ENCODE results near the gene CTNNBL1.
"Not testable (repeated sequence)": the region's sequence is repeated elsewhere in the genome, so short reads cannot be mapped to it uniquely, and the experiment has no call there.

Gene CTNNBL1

DNA sequence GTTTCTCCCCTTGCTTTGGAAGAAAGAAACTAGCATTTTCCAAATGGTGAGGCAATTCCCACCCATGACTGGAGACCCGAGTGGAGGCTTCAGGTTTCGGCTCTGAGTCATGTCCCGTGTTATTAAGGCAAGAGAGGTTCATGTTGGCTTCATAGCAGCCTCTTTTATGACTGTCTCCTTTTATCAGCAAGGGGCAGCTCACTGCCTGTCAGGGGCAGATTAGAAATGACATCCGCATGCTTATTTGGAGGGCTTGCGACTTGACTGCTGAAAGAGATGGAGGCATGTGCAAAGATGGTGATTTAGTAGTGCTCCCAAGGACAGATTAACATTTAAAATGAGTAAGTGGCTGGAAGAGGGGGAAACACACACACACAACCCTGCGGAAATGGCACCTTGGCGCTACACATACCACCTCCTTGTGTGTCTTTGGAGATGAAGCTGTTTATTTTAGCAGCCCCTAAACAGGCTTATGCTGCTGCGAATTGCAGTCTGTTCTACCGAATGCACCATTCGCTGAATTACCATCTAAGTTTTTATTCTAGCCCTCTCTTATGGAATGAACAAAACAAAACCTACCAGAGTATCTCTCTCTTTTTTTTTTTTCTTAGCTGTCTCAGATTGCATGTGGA, 157.0 kb downstream of the CTNNBL1 start:
- no peak for DNase-seq (ENCODE audit: low read depth in 2 of 2)

DNA sequence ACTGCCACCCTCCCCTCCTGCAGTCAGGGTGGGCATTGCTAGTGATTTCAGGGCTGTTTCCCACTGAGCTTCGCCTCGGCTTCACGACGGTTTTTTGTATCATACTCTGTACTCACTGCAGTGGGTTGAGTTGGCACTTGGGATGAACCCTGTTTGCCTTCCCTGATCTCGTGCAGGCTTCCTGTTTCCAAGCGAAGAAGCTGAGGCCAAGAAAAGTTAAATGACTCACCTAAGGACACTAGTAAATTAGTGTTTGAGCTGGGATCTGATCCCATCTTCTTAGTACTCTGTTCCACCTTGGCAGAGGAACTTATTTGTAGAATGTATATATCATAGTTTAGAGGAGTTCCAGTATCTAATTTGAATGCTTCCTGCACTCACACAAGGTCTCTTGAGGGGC, 158.8 kb downstream of the CTNNBL1 start:
- no peak for DNase-seq (ENCODE audit: low read depth in 2 of 2)

DNA sequence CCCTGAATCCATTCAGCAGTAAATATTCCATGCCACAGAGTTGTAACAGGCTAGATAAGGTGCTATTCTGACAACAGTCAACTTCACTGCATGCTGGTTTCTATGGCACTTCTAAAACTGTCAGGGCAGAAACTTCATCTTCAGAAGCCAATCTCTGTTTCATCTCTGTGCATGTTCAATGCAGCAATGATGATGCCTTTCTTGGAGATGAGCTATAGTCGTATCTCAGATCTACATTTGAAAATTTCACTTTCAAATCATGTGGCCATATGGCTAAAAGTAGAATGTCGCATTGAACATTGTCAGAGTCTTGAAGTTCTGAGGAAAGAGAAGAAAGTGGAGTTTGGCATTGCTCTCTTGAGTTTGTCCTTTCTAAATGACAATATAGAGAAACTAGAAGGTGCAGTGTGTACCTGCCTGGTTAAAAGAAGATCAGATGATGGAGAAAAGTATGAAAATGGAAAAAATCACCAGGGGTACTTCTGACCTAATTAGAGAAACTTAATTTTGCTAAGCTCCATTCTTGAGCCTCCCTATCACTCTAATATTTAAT, 160.1 kb downstream of the CTNNBL1 start:
- no peak for DNase-seq (ENCODE audit: low read depth in 2 of 2)

DNA sequence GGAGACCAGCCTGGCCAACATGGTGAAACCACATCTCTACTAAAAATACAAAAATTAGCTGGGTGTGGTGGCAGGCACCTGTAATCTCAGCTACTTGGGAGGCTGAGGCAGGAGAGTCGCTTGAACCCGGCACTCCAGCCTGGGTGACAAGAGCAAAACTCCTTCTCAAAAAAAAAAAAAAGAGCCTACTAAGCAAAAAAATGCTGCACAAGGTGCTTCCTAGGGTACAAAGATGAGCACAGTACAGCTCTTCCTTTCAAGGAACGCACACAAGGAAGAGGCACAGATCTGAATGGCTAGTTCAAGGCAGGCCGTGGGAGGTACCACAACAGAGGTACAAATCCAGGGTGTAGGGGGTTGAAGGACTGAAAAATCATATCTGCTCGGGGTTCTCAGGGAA, 162.2 kb downstream of the CTNNBL1 start:
- not testable (repeated sequence) for DNase-seq (ENCODE audit: low read depth in 2 of 2)

DNA sequence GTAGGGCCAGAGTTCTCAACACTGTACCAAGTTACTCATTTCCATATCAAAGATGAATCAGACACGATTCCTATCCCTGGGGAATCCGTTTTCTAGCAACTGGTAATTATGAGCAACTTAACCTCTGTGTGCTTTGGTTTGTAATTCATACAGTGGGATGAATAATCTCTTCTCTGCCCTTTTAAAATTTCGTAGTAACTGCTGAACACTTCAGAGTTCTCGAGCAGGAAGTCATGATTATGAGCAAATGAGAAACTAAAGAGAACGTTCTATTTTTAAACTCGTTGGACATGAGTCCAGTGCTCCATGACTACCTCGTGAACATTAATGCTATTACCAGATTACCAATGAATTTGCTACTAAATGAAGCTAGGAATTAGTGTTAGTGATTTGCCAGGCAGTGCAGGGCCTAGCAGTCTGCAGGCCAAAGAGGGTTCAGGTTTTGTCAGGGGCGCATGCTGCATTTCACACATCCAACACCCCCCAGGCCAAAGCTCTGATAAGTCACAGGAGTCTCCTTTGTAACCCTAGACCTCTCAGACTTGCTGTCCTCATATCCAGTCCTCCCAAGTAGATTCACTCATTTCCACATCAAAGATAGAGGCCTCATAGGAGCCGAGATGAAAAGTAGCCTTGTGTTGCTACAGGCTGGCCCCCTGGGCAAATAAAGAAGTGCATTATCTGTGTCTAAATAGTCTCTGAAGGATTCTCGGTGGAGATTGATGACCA, 163.3 kb downstream of the CTNNBL1 start:
- DNase-seq (ENCODE audit: low read depth in 2 of 2): no peak

DNA sequence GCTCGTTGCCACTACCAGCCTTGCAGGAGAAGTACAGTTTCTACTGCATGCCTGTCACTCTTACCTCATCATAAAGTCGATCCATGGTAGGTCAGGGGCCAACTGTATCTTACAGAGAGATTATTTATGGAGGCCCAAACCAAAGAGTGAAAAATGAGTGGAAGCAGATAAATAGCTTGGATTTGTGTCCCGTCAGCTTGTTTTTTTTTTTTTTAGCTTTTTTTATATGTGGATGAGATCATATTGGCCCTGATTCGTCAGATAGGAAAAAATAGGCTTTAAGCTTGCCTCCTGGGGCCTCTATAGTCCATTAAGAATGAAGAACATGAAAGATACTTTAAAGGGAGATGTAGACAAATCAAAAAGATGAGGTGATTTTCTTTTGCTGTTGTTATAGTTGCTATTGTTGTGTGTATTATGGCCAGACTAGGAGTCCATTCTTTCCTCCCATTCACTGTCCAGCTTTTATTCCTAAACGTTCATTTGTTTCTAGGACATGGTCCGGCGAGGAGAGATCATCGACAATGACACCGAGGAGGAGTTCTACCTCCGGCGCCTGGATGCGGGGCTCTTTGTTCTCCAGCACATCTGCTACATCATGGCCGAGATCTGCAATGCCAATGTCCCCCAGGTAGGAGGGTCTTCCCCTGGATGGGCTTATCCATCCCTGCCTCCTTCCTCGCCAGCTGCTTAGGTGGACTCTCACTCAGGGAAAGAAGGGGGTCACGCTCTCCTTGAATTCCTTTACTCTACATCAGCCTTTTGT, 165.8 kb downstream of the CTNNBL1 start:
- DNase-seq (ENCODE audit: low read depth in 2 of 2): no peak

DNA sequence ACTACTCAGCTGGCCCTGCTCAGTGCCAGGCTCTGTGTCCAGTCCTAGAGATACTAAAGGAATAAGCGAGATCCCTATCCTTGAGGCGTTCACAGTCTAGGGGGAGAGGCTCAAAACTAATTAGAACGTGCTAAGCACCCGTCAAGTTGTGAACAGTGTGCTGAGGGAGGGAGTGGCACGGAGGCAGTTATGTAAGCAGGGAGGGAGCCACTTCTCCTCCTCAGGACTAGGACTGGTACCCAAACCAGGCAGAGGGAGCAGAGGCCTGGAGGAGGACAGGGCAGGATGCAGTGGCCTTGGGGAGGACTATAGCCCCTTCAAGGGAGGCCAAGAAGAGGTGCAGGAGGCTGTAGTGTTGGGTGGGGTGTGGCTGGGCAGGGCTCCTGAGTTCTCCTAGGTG, 169.5 kb downstream of the CTNNBL1 start:
- no peak for DNase-seq (ENCODE audit: low read depth in 2 of 2)

DNA sequence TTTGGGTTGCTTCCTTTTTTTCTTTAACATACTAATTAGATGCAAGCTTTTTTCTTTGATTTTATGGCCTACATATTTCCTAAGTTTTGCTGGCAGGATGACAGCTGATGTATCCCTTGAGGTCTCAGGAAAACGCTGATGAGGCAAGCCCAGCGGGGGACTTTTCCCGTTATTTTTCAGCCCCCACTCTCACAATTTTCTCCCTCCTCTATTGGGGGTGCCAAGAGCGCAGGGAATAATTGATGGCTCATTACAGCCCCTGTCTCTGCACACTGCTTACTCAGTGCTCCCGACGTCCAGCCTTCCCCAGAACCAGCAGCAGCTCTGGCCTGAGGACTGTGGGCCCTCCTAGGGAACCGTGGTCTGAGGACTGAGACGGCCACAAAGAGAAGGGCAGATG, 170.5 kb downstream of the CTNNBL1 start:
- no peak for DNase-seq (ENCODE audit: low read depth in 2 of 2)

DNA sequence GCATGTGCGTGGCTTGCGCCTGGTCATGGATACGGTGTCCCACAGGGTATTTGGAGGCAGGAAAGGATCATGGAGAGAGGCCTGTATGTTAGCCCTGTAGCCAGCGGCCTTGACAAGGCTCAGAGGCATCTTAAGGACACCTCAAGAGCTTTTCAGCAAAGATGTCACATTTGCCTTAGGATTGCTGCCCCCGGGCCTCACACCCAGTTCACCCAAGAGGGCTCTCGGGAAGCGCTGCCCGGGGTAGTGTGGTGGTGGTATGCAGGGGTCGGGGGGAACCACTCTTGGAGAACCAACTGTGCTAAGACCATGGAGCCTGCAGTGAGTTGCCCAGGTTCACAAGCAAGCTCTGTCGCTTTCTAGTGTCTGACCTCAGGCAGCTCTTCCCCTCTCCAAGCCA, 172.2 kb downstream of the CTNNBL1 start:
- no peak for DNase-seq (ENCODE audit: low read depth in 2 of 2)

DNA sequence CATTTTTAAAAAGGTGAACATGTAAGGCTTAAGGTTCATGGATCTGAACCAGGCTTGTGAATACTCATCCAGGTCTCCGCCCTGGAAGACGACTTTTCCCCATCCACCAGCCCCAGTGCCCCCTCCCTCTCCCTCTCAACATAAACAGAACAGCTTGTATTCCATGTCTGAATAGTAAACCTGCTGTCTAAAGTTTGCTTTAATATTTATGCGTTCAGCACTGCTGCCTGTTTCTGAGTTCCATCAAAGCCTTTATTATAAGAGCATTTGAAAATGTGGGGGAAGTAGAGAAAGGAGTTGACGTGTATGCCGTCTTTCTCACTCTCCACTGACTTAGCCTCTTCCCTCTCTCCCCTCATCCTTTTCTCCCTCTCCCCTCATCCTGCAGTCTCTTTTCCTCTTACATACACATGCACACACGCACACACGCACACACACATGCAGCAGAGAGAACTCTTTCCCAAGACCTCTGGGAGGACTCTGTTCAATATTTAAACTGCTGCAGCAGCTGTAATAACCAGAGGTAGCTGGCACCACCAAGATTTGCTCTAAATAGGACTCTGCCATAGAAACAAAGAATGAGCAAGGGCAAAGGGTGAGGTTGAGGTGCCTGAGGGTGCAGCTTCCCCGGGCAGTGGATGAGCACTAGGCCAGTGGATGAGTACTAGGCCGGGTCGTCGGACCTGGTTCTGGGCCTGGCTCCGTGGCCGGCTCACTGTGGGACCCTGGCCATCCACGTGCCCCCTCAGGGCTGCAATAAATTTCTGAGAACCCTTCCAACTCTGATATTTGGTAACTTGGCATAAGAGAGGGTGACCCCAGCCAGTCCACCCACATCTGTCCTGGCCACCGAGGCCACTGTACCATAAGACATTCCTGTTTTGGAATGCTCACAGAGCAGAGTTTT, 173.7 kb downstream of the CTNNBL1 start:
- DNase-seq (ENCODE audit: low read depth in 2 of 2): no peak

DNA sequence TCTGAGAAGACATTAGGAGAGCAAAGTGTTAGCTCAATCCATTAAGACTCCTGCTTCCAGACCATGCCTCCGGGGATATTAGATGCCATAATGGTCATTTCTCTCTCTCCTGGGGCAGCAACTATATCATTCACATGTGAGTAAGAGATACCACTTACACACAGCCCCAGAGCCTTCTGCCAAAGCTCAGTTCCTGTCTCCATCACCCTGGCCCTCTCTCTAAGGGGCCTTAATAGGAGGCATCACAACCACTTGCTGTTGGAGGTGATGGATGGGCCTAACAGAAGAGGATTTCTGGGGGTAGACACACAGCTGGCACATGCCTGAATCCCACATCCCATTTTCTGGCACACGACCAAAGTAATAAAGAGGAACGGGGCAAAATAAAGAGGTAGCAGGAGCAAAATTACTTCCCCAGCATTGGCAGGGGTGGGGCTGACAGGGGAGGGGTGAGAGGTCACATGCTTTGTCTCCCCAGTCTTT, 175.1 kb downstream of the CTNNBL1 start:
- no peak for DNase-seq (ENCODE audit: low read depth in 2 of 2)

DNA sequence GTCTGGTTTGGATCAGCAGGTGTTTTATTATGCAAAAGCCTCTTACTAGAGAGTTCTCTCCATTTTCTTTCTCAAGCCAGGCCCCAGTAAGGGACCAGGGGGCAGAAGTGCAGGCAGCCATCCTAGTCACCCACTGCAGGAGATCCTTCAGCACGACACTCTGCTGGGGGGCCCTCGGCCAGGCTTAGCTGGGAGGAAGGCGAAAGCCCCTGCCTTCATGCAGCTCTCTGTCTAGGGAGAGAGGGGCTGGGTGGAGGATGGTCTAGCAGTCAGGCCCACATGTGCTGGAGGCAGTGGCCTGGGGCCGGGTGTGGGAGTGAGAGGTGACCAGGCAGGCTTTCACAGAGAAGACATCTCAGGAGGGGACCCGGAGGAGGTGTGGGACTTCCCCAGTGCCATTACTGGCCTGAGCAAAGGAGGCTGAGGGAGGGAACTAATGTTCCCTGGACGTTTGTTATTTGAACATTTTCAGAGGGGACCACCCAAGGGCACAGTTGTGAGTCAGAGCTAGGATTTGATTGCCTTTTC, 175.6 kb downstream of the CTNNBL1 start:
- no peak for DNase-seq (ENCODE audit: low read depth in 2 of 2)

DNA sequence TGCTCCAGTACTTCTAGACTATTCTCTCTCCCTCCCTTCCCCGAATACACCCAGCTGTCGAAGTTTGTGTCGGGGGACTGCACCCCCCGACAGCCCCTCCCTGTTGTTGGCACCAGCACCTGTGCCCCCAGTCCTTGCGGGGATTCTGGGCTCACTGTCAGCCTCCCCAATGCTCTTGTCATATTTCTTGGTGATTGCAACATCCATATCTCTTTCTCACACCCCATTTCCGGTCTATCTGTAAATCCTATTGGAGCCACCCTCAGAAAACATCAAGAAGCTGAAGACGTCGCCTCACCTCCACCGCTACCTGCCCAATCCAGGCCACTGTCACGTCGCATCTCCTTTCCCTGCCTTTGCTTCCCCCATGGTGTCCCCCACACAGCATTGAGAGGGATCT, 176.5 kb downstream of the CTNNBL1 start:
- DNase-seq (ENCODE audit: low read depth in 2 of 2): no peak

DNA sequence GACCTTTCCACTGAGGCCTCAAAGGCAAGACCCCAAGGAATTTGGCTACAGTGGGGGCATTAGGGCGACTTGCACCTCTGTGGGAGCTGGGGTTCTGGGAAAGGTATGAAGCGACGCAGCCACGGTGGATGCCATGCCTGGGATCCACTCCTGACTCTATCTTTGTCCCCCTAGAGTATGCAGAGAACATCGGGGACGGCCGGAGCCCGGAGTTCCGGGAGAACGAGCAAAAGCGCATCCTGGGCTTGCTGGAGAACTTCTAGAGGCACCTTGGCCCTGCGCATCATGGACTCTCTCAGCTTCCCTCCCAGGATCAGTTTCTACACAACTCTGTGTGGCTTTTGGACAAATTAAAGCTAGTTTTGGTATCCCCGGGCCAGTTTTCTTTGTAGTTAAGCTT, 177.9 kb downstream of the CTNNBL1 start:
- DNase-seq (ENCODE audit: low read depth in 2 of 2): no peak

DNA sequence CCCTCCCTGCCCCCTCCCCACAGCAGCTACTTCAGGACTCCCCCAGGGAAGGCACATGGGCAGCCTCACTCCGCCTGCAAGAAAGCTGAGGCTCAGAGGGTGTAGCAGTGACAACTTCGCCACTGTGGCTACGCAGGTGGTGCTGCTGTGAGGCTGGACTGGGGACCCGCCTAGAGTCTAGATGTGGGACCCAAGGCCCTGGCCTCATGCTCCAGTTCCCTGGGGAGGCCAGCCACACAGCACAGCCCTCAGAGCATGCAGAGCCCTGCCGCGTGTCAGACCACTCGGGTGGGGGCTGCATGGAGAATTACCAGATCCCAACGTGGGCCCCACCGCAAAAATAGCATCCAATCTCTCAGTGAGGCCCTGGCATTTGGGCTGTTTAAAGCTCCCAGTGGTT, 178.3 kb downstream of the CTNNBL1 start:
- DNase-seq (ENCODE audit: low read depth in 2 of 2): no peak

DNA sequence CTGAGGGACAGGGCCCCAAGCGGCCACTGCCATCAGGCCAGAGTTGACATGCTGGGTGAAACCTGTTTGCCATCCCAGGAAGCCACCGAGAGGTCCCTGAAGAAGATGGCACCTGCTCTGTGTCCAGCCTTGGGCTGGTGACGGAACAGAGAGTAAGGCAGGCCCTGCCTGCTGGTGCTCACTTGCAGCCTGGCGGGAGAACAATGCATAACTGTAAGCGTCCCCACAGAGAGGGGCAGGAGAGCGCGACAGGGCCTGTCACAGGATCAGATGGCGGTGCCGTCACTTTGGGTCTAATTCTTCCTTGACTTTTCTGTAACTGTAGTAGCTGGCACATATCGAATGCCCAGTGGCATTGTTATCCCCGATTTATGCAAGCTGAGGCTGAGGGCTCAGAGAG, 180.1 kb downstream of the CTNNBL1 start:
- DNase-seq (ENCODE audit: low read depth in 2 of 2): no peak

DNA sequence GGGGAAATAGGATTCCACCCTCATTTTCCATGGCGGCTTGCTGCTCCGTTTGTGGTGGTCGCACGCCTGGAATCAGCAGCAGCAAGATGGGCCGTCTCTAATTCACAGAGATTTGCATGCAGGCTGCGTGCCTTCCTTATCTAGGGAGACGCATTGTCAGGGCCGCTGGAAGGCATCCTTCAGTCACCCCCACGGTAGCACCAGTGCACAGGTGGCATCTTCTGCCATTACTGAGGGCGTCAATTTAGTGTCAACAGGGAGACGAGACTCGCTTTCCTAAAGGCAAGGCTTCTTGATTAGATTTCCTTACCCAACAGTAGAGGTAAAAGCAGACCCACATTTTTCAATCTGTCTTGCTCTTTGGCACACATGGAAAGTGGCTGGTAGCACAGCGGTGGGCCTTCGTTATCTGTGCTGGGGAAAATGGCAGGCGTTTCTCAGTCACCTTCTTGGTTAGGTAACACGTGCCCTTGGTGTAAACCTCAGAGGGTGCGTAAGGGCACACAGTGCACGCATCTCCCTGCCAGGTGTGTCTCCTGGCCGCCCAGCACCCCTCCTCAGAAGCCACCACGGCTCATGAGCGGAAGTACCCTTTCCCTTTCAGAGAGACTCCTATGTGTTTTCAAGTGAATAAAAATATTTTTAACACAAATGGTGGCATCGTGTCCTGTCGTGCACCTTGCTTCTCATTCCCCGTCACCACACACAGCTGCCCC, 181.8 kb downstream of the CTNNBL1 start:
- DNase-seq (ENCODE audit: low read depth in 2 of 2): no peak

DNA sequence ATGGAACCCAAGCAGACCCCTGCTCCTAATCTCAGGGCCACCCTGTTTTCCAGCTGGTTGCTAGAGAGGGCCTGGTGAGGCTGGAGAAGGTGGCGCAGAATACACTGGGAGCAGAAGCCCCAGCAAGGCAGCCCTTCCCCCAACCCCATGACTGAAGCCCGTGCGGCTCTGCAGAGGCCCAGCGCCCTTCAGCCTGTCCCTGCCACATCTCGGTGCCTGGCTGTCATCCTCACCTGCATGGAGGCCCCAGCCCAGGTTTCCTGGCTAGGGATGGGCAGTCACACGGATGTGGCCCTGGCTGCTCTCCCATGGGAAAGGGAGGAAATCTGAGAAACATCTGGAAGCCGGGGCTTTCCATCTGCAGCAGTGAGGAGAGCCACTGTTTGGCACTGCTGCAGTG, 183.0 kb downstream of the CTNNBL1 start:
- DNase-seq (ENCODE audit: low read depth in 2 of 2): no peak

DNA sequence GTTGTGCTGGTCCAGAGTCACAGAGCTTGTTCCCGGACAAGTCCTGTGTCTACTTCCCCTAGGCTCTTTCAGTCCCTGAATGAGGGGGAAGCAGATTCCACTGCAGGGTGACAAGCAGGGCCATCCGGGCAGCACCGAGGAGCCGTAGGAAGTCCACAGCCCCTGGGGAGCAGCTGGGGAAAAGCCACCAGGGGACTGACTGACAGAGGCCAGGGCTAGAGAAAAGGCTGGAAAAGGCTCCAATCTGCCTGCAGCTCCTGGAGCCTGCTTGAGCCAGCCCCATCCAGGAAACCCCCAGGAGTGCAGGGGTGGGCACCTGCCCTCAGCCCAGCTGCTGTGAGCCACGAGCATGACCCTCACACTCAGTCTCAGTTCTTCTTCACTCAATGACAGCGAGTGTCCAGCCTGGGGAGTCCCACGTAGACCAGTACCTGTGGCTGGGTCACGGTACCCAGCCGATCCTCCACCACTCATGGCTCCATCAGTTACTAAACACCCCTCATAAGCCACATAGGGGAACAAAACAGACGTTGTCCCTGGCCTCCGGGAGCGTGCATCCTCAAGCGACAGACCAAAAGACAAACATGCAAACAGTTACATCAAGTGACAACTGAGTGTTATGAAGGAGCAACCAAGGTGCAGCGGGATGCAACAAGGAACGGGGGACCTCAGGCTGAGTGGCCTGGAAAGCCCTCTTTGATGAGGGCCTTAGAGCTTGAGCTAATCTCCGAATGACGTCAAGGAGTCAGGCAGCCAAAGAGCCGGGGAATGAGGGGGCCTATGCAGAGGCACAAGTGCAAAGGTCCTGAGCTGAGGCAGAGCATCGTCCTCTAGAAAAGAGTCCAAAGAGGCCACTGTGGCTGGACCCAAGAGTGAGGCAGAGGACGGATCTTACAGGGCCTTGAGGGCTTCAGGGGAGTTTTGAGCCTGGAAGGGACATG, 184.3 kb downstream of the CTNNBL1 start:
- no peak for DNase-seq (ENCODE audit: low read depth in 2 of 2)
